HT1080 (cell line): ENCODE measurements around the gene CT55. TPM values are rescaled to one million over a fixed set of nuclear protein-coding genes. Genes with fewer than 3 reads are reported as not detected.

Experiments
- total RNA-seq: library from RNA; depleted of rRNA; stranded (reverse); fragments of >200 nt; shearing (Covaris generic); gene quantifications from 2 replicates; pipeline ENCODE4 v1.2.3, GENCODE V29; 2014; rRNA removed

CT55 gene
- total RNA-seq, 1 experiment from 2014 or later, result 71.1 TPM

Other genes starting within 250 kb of the CT55 start
- gene SMIM10, start 180.4 kb downstream of the CT55 start, total RNA-seq, result not detected in 2 replicates
- gene RTL8B, start 148.9 kb downstream of the CT55 start, total RNA-seq, result not detected in 2 replicates
- 24.3 and 54.0 TPM in 2 replicates for gene RTL8C, start 139.0 kb downstream of the CT55 start, total RNA-seq
- 14.2 and 31.6 TPM in 2 replicates for gene RTL8A, start 119.3 kb downstream of the CT55 start, total RNA-seq
- 0.07 and 0.23 TPM in 2 replicates for gene SMIM10L2B, start 72.7 kb downstream of the CT55 start, total RNA-seq
- gene ETDB, start 50.9 kb downstream of the CT55 start, total RNA-seq, result not detected in 2 replicates
- 0.16 TPM in 1 of 2 replicates, not detected in the other for gene ETDA, start 80.7 kb upstream of the CT55 start, total RNA-seq
- not detected in 2 replicates for gene ETDC, start 138.1 kb upstream of the CT55 start, total RNA-seq
- 1.2 and 1.3 TPM in 2 replicates for gene ZNF75D, start 172.7 kb upstream of the CT55 start, total RNA-seq
- gene ZNF449, start 173.4 kb upstream of the CT55 start, total RNA-seq, result 2.1 and 2.3 TPM in 2 replicates